H7 (cell line): ENCODE measurements around the gene PCBP3. TPM values are rescaled to one million over a fixed set of nuclear protein-coding genes. Genes with fewer than 3 reads are reported as not detected.
"Not testable (repeated sequence)": the region's sequence is repeated elsewhere in the genome, so short reads cannot be mapped to it uniquely, and the experiment has no call there.

Source experiments
- DNase-seq: peaks from one replicate; pipeline ENCODE4 v3.0.0; 2012
- H3K27me3 ChIP-seq: 2 replicates; pipeline ENCODE4 v1.6.0; 2011; ENCODE audit warnings: mild to moderate bottlenecking, low read length; ENCODE audit not compliant: control insufficient read depth, insufficient read depth
- H3K36me3 ChIP-seq: replicated peaks from 2 replicates; pipeline ENCODE4 v1.5.1; 2011; ENCODE audit warnings: low read length; ENCODE audit not compliant: control insufficient read depth, insufficient read depth
- H3K4me3 ChIP-seq: 2 replicates; pipeline ENCODE4 v1.5.1; 2011; ENCODE audit warnings: low read depth, mild to moderate bottlenecking, control low read depth, low read length, moderate library complexity; ENCODE audit not compliant: insufficient read depth
- total RNA-seq: library from RNA; depleted of rRNA; stranded (reverse); fragments of >200 nt; shearing (Covaris generic); gene quantifications from 2 replicates; pipeline ENCODE4 v1.2.3, GENCODE V29; 2014

Gene PCBP3
- total RNA-seq, 1 experiment from 2014 or later = 1.8 TPM

DNA sequence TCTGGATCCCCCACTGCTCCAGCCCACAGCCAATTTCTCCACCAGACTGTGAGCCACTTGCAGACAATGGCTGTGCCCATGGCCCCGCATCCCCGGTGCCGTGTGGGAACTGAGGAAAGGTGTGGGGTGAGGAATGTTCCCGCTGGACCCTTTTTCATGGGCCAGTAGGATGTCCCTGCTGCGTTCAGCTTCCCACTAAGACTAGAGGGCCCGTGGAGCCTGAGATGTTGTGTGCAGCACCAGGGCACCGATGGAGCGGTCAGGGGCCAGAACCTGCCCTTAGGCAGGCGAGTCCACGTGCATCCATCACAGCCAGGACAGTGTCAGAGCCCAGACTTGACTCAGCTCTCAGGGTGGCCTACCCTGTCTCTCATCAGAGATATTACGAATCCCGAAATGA is 232.4 kb downstream of the PCBP3 start:
- Histone ChIP-seq H3K27me3 (no peaks in the 10 kb centered on the region), H3K36me3 (no peaks in the 10 kb centered on the region), H3K4me3 (no peak overlapping the region)
- peak; percentile 37 for DNase-seq

GRCh38 chr21:45876381-45877170 is 233.1 kb downstream of the PCBP3 start:
- DNase-seq = peak; percentile 62
- no peaks in the 10 kb centered on the region for H3K27me3 ChIP-seq
- H3K4me3 ChIP-seq = no peak overlapping the region
- no peaks in the 10 kb centered on the region for H3K36me3 ChIP-seq

- no peak overlapping the region for H3K4me3 ChIP-seq
Measured at GRCh38 chr21:45877171-45877438, 233.6 kb downstream of the PCBP3 start.

GRCh38 chr21:45877821-45878469 is 234.4 kb downstream of the PCBP3 start:
- no peaks in the 10 kb centered on the region for H3K27me3 ChIP-seq
- no peak overlapping the region for H3K4me3 ChIP-seq
- no peak for DNase-seq
- no peaks in the 10 kb centered on the region for H3K36me3 ChIP-seq

More at GRCh38 chr21:45877171-45877438, 233.6 kb downstream of the PCBP3 start:
- DNase-seq = no peak
- H3K27me3 ChIP-seq = no peaks in the 10 kb centered on the region
- no peaks in the 10 kb centered on the region for H3K36me3 ChIP-seq

DNA sequence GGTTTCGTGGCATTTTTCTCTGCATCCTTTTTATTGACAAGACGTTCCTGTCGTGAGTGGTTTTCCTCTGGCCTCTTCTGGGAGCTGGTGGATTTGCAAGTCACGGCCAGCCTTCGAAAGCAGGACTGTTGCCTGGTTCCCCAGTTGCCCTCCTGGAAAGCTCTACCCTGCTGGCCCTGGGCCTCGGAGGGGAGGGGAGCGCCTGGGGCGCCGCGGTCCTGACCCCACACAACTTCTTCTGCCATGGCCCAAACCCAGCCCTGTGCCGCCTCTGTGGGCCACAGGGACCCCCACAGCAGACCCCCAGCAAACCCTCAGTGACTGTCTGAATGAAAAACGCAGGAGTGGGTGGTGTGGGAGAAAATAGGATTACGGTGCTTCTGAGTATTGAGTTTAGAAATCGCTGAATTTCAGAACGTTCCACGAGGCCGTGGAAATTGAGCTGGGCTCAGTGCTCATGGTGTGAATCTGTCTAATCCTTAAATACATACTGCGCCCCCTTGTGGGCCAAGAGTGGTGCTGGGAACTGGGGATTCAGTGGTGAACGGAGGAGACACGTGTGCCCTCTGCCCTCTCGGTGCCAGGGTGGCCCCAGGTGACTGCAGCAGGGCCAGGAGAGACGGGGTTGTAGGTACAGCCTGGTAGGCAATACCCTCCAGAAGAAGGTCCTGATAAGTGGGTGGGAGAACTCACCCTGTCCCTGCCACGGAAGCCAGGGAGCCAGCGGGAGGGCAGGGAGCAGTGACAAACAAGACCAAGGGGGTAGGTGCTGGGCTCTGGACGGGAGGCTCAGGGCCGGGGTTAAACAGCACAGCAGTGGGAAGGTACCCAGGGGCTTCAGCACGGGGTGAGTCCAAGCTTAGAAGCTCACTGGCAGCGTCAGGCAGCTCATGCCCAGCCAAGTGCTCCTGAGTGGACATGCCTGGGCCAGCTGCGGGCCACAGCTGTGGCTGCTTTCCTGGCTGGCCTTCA is 236.9 kb downstream of the PCBP3 start:
- Histone ChIP-seq H3K27me3 (no peaks in the 10 kb centered on the region), H3K4me3 (no peak overlapping the region), H3K36me3 (no peaks in the 10 kb centered on the region)
- peak; percentile 94 for DNase-seq

DNA sequence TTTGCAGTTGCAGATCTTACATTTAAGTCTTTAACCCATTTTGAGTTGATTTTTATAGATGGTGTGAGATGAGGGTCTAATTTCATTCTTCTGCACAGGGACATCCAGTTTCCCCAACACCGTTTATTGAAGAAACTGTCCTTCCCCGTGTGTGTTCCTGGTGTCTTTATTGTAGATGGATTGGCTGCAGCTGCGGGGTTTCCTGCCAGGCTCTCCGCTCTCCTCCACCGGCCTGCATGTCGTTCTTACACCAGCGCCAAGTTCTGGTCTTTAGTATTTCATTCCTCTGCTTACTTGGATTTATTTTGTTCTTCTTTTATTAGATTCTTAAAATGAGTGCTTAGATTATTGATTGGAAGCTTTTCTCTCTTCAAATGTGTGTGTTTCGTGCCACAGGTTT is 239.1 kb downstream of the PCBP3 start:
- Histone ChIP-seq H3K4me3 (no peak overlapping the region), H3K27me3 (no peaks in the 10 kb centered on the region), H3K36me3 (no peaks in the 10 kb centered on the region)
- no peak for DNase-seq

DNA sequence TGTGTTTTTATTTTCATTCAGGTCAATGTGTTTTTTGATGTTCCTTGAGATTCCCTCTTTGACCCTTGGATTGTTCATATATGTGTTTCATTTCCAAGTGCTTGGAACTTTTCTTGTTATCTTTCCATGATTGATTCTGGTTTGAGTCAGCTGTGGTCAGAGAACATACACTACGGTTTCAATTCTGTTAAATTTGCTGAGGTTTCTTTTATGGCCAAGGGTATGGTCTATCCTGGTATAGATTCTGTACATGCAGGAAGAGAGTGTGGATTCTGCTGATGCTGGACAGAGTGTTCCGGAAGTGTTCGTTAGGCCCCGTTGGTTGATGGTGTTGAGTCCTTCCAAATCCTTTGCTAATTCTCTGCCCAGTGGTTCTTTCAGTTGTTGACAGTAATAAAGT is 239.6 kb downstream of the PCBP3 start:
- H3K36me3 ChIP-seq = no peaks in the 10 kb centered on the region
- DNase-seq = no peak
- H3K4me3 ChIP-seq = no peak overlapping the region
- no peaks in the 10 kb centered on the region for H3K27me3 ChIP-seq

GRCh38 chr21:45885597-45885929 is 242.0 kb downstream of the PCBP3 start:
- Histone ChIP-seq H3K36me3 (no peaks in the 10 kb centered on the region), H3K27me3 (no peaks in the 10 kb centered on the region), H3K4me3 (no peak overlapping the region)
- no peak for DNase-seq

DNA sequence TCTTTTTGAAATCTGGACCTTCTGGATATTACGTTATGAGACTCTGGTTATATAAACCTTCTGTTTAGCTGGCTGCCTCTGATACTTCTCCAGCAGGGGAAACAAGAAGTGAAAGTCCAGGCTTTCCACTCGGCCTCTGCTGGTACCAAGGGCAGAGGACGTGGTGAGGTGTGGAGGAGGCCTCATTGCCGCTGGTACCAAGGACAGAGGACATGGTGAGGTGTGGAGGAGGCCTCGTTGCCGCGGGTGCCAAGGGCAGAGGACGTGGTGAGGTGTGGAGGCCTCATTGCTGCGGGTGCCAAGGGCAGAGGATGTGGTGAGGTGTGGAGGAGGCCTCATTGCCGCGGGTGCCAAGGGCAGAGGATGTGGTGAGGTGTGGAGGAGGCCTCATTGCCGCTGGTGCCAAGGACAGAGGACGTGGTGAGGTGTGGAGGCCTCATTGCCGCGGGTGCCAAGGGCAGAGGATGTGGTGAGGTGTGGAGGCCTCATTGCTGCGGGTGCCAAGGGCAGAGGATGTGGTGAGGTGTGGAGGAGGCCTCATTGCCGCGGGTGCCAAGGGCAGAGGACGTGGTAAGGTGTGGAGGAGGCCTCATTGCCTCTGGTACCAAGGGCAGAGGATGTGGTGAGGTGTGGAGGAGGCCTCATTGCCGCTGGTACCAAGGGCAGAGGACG is 242.5 kb downstream of the PCBP3 start:
- H3K36me3 ChIP-seq, H3K4me3 ChIP-seq, H3K27me3 ChIP-seq, DNase-seq: not testable (repeated sequence)

GRCh38 chr21:45886610-45887026 is 243.1 kb downstream of the PCBP3 start:
- no peak overlapping the region for H3K4me3 ChIP-seq
- peak; percentile 60 for DNase-seq
- no peaks in the 10 kb centered on the region for H3K27me3 ChIP-seq
- H3K36me3 ChIP-seq = no peaks in the 10 kb centered on the region

DNA sequence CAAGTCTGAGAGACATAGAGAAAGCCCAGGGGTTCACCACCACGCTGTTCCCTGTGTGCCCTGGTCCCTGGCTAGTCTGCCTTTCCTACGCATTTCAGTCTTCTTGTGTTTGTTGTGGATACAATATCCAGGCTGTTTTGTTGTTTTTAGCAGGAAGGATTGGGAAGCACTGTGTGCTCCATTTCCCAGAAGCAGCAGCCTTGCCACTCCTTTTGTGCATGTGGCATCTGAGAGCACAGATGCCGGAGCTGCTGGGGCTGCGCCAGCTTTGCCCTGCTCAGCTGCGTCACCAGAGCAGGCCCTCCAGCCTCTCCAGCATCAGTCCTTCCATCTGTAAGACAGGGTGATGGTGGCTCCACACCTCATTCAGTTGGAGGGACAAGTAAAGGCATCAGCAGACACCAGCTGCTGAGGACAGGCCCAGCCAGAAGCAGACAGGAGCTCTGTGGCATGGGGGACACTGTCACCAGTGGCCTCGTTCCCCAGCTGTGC is 243.6 kb downstream of the PCBP3 start:
- no peak overlapping the region for H3K4me3 ChIP-seq
- no peaks in the 10 kb centered on the region for H3K36me3 ChIP-seq
- no peaks in the 10 kb centered on the region for H3K27me3 ChIP-seq
- DNase-seq = no peak

DNA sequence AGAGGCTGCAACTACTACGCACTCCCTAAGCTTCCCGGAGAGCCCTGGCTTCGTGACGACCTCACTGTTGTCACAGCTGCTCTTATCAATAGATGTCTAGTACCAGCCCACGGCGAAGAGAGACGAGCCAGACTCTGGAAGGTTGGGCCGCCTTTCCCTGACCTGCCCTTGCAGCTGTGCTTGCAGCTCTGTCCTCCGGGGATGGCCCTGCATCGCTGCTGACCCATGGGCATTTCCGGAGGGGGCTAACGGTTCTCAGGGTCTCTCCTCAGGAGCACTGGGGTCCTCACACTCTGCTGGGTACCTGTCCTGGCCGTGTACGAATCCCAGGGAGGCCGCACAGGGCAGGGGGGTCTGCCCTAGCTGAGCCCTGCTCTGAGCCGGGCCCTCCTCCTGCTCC is 244.3 kb downstream of the PCBP3 start:
- H3K27me3 ChIP-seq = no peaks in the 10 kb centered on the region
- no peaks in the 10 kb centered on the region for H3K36me3 ChIP-seq
- peak; percentile 60 for DNase-seq
- H3K4me3 ChIP-seq = no peak overlapping the region

- no peaks in the 10 kb centered on the region for H3K36me3 ChIP-seq
- no peaks in the 10 kb centered on the region for H3K27me3 ChIP-seq
- DNase-seq = no peak
- no peak overlapping the region for H3K4me3 ChIP-seq
Measured at GRCh38 chr21:45888386-45889009, 245.0 kb downstream of the PCBP3 start.

- Histone ChIP-seq H3K36me3 (no peaks in the 10 kb centered on the region), H3K27me3 (no peaks in the 10 kb centered on the region), H3K4me3 (no peak overlapping the region)
- no peak for DNase-seq
Measured at GRCh38 chr21:45889256-45889655, 245.7 kb downstream of the PCBP3 start.
